ENCODE data around the gene PSMB7.

Gene PSMB7

GRCh38 chr9:124303762-124304161 is 111.5 kb downstream of the PSMB7 start:
- no peak for TF ChIP-seq ZFX (IDR thresholded peaks at IDR 0.05; ENCODE audit: borderline replicate concordance)
- no peak for TF ChIP-seq CTCF (IDR thresholded peaks at IDR 0.05)
- H3K27ac ChIP-seq: no peak overlapping the region
